ENCODE data around the gene RPS3A.

GRCh38 chr4:151093203-151093602, 6.2 kb upstream of the RPS3A start:
- TF ChIP-seq EZH2phosphoT487 (IDR thresholded peaks at IDR 0.05; ENCODE audit: insufficient read depth, low read depth) (no peak), EZH2 (IDR thresholded peaks at IDR 0.05; ENCODE audit: insufficient read depth, poor library complexity, severe bottlenecking) (no peak)
